GM19193 (cell line): ENCODE data around the gene SLC28A1.

Source experiments
- POLR2A ChIP-seq: IDR thresholded peaks from 4 replicates; pipeline ENCODE4 v1.6.1; 2011; ENCODE audit not compliant: insufficient read depth, insufficient read length; ENCODE audit errors: extremely low read depth

The SLC28A1 gene

GRCh38 chr15:84909782-84910181, 25.3 kb downstream of the SLC28A1 start:
- TF ChIP-seq POLR2A: no peak

- no peak for TF ChIP-seq POLR2A
These were observed 26.6 kb downstream of the SLC28A1 start for GRCh38 chr15:84910928-84911623.

GRCh38 chr15:84911879-84912660, 27.6 kb downstream of the SLC28A1 start:
- no peak for TF ChIP-seq POLR2A

GRCh38 chr15:84913360-84913723, 28.9 kb downstream of the SLC28A1 start:
- no peak for TF ChIP-seq POLR2A

- TF ChIP-seq POLR2A: no peak
These were observed 29.9 kb downstream of the SLC28A1 start for GRCh38 chr15:84914351-84914750.

GRCh38 chr15:84914909-84915605, 30.6 kb downstream of the SLC28A1 start:
- no peak for TF ChIP-seq POLR2A

- TF ChIP-seq POLR2A: no peak
These were observed 31.1 kb downstream of the SLC28A1 start for GRCh38 chr15:84915606-84915958.

- no peak for TF ChIP-seq POLR2A
These were observed 33.0 kb downstream of the SLC28A1 start for GRCh38 chr15:84917452-84917851.

GRCh38 chr15:84919106-84919667, 34.7 kb downstream of the SLC28A1 start:
- TF ChIP-seq POLR2A: no peak

GRCh38 chr15:84921121-84921520, 36.7 kb downstream of the SLC28A1 start:
- no peak for TF ChIP-seq POLR2A

GRCh38 chr15:84922530-84922929, 38.1 kb downstream of the SLC28A1 start:
- TF ChIP-seq POLR2A: no peak

- no peak for TF ChIP-seq POLR2A
These were observed 39.7 kb downstream of the SLC28A1 start for GRCh38 chr15:84924077-84924731.

GRCh38 chr15:84925906-84926305, 41.4 kb downstream of the SLC28A1 start:
- no peak for TF ChIP-seq POLR2A

- TF ChIP-seq POLR2A: no peak
These were observed 42.2 kb downstream of the SLC28A1 start for GRCh38 chr15:84926491-84927230.
